SK-N-SH (cell line): ENCODE data around the gene WASF2. TPM values are rescaled to one million over a fixed set of nuclear protein-coding genes. Genes with fewer than 3 reads are reported as not detected.
"Not testable (repeated sequence)": the region's sequence is repeated elsewhere in the genome, so short reads cannot be mapped to it uniquely, and the experiment has no call there.

Experiments
- CTCF ChIA-PET: fragments of 300-600, 350-600 bp; formaldehyde crosslinking; extraction: SDS; loops from one replicate; lab custom pipeline; 2021; lab: Yijun Ruan, JAX
- POLR2A ChIA-PET: fragments of 350-600 bp; sonication (Branson Sonifier 250); formaldehyde crosslinking; extraction: SDS; loops from one replicate; lab custom pipeline; 2020; ENCODE audit warnings: antibody characterized with exemption, inconsistent platforms; lab: Yijun Ruan, JAX
- DNase-seq: peaks from one replicate; pipeline ENCODE4 v3.0.0; 2012
- H2AFZ ChIP-seq: fragments of 200-600 bp; sonication (generic); 2 replicates; pipeline ENCODE4 v1.8.1; 2016; ENCODE audit warnings: antibody characterized with exemption, mild to moderate bottlenecking, low read depth
- H3F3A ChIP-seq: fragments of 200-600 bp; sonication (generic); replicated peaks from 2 replicates; pipeline ENCODE3; 2016; ENCODE audit warnings: antibody characterized with exemption, mild to moderate bottlenecking; ENCODE audit not compliant: insufficient read depth
- H3K27ac ChIP-seq, 2 experiments: fragments of 200-500 bp in 1 of 2; fragments of 200-600 bp in 1 of 2; sonication (Bioruptor generic) in 1 of 2; sonication (generic), shearing (Covaris generic) in 1 of 2; 2 replicates each; pipeline versions ENCODE4 v1.5.1 to v1.6.1; 2014 to 2016; ENCODE audit warnings: low read depth in 2 of 2, inconsistent platforms in 1 of 2, low read length in 1 of 2, mild to moderate bottlenecking in 1 of 2, mixed read lengths in 1 of 2
- H3K27me3 ChIP-seq: fragments of 200-600 bp; sonication (generic), shearing (Covaris generic); 2 replicates; pipeline ENCODE4 v1.6.1; 2016; ENCODE audit warnings: mixed run types; ENCODE audit not compliant: insufficient read depth
- H3K36me3 ChIP-seq, 2 experiments: fragments of 200-500 bp in 1 of 2; fragments of 200-600 bp in 1 of 2; sonication (Bioruptor generic) in 1 of 2; sonication (generic) in 1 of 2; replicated peaks in 1 of 2; 2 replicates each; pipeline versions ENCODE3 to v1.5.1; 2014 to 2016; ENCODE audit warnings: low read length in 1 of 2, mild to moderate bottlenecking in 1 of 2; ENCODE audit not compliant: insufficient read depth in 2 of 2, control insufficient read depth in 1 of 2
- H3K4me1 ChIP-seq, 2 experiments: fragments of 200-500 bp in 1 of 2; fragments of 200-600 bp in 1 of 2; sonication (Bioruptor generic) in 1 of 2; sonication (generic), shearing (Covaris generic) in 1 of 2; 2 replicates each; pipeline versions ENCODE4 v1.5.1 to v1.6.1; 2014 to 2016; ENCODE audit warnings: low read depth in 1 of 2, low read length in 1 of 2, mixed run types in 1 of 2; ENCODE audit not compliant: insufficient read depth in 2 of 2, control insufficient read depth in 1 of 2
- H3K4me2 ChIP-seq: fragments of 200-600 bp; sonication (generic), shearing (Covaris generic); 2 replicates; pipeline ENCODE4 v1.6.1; 2017; ENCODE audit warnings: mixed run types
- H3K4me3 ChIP-seq, 2 experiments: fragments of 200-500 bp in 1 of 2; fragments of 200-600 bp in 1 of 2; sonication (Bioruptor generic) in 1 of 2; sonication (generic), shearing (Covaris generic) in 1 of 2; 2 replicates each; pipeline versions ENCODE4 v1.5.1 to v1.8.1; 2014 to 2016; ENCODE audit warnings: low read depth in 2 of 2, inconsistent platforms in 1 of 2, low read length in 1 of 2, mild to moderate bottlenecking in 1 of 2, mixed read lengths in 1 of 2, moderate library complexity in 1 of 2
- H3K79me2 ChIP-seq: fragments of 200-600 bp; sonication (generic); 2 replicates; pipeline ENCODE4 v1.8.1; 2017; ENCODE audit warnings: mild to moderate bottlenecking; ENCODE audit not compliant: insufficient read depth
- H3K9ac ChIP-seq: fragments of 200-600 bp; sonication (generic); 2 replicates; pipeline ENCODE4 v1.6.1; 2017; ENCODE audit warnings: mixed run types
- H3K9me2 ChIP-seq: fragments of 200-600 bp; sonication (generic); 2 replicates; pipeline ENCODE4 v1.6.1; 2017; ENCODE audit warnings: mixed run types
- H3K9me3 ChIP-seq: fragments of 200-600 bp; sonication (generic); 2 replicates; pipeline ENCODE4 v1.6.1; 2017; ENCODE audit warnings: mixed run types, mild to moderate bottlenecking, moderate library complexity
- H4K20me1 ChIP-seq: fragments of 200-600 bp; sonication (generic); 2 replicates; pipeline ENCODE4 v1.6.1; 2017; ENCODE audit warnings: mild to moderate bottlenecking, mixed run types; ENCODE audit not compliant: insufficient read depth
- CHD2 ChIP-seq: fragments of 150-350 bp; IDR thresholded peaks from 2 replicates; pipeline ENCODE4 v1.6.1; 2018; ENCODE audit warnings: low read length; ENCODE audit not compliant: partially characterized antibody
- CTCF ChIP-seq: fragments of 200-600 bp; sonication (generic); IDR thresholded peaks from 2 replicates; pipeline ENCODE4 v1.6.1; 2017; ENCODE audit warnings: antibody characterized with exemption, mild to moderate bottlenecking, moderate library complexity
- EZH2phosphoT487 ChIP-seq: fragments of 200-600 bp; sonication (generic); IDR thresholded peaks from 2 replicates; pipeline ENCODE4 v1.6.1; 2017; ENCODE audit warnings: low read depth, mixed run types, mild to moderate bottlenecking, antibody characterized with exemption, moderate library complexity, borderline replicate concordance
- FOXM1 ChIP-seq: IDR thresholded peaks from 2 replicates; pipeline ENCODE4 v1.4.0; 2012; ENCODE audit warnings: low read depth, mild to moderate bottlenecking
- NFIC ChIP-seq: IDR thresholded peaks from 2 replicates; pipeline ENCODE4 v1.4.0; 2012; ENCODE audit warnings: borderline replicate concordance
- NRF1 ChIP-seq: IDR thresholded peaks from 2 replicates; pipeline ENCODE4 v1.6.1; 2012; ENCODE audit warnings: low read depth, mild to moderate bottlenecking, low read length
- REST ChIP-seq: IDR thresholded peaks from 2 replicates; pipeline ENCODE4 v1.6.1; 2012; ENCODE audit warnings: mild to moderate bottlenecking, low read depth, low read length, moderate library complexity
- RXRA ChIP-seq: IDR thresholded peaks from 2 replicates; pipeline ENCODE4 v1.4.0; 2012; ENCODE audit warnings: low read depth, mild to moderate bottlenecking, borderline replicate concordance
- SIN3A ChIP-seq: IDR thresholded peaks from 2 replicates; pipeline ENCODE4 v1.6.1; 2012; ENCODE audit warnings: low read depth, mild to moderate bottlenecking, low read length, moderate library complexity, borderline replicate concordance
- SMC3 ChIP-seq: IDR thresholded peaks from 2 replicates; pipeline ENCODE4 v1.6.1; 2012; ENCODE audit warnings: low read depth, low read length, improper control_type of control experiment
- TCF12 ChIP-seq: IDR thresholded peaks from 2 replicates; pipeline ENCODE4 v1.4.0; 2012
- TEAD4 ChIP-seq: IDR thresholded peaks from 2 replicates; pipeline ENCODE4 v1.4.0; 2012; ENCODE audit warnings: mild to moderate bottlenecking, borderline replicate concordance; ENCODE audit not compliant: insufficient read depth
- WGBS: methylation state at CpG from one replicate; pipeline ENCODE4 v1.1.6; 2017; ENCODE audit warnings: low lambda C conversion rate; 5-methylcytosine and 5-hydroxymethylcytosine counted together
- polyA plus RNA-seq, 3 experiments: library from polyadenylated mRNA; depleted of rRNA; stranded (reverse); fragments of >200 nt; gene quantifications; 2 replicates each; pipeline ENCODE4 v1.2.3, GENCODE V29; 2012
- TF ChIP-seq, protein P1 (sequence below): IDR thresholded peaks from 2 replicates; pipeline ENCODE4 v1.4.0; 2012; ENCODE audit warnings: low read depth, borderline replicate concordance

The WASF2 gene
- polyA plus RNA-seq, 1 of the 3 experiments (the other 2 are of a cell fraction): 27.1 TPM

GRCh38 chr1:27408151-27408550 lies 81.8 kb downstream of the WASF2 start:
- H3K4me3 ChIP-seq: no peak overlapping the region
- no peaks in the 10 kb centered on the region for H3F3A ChIP-seq
- H3K79me2 ChIP-seq: no peaks in the 10 kb centered on the region
- H3K27ac ChIP-seq: no peak overlapping the region
- H3K4me1 ChIP-seq: peaks cover 0 to 4% of the 10 kb centered on the region in 2 experiments; a peak in 1 of 4 replicates
- 92% methylated on average over 9 of the region's 9 CpGs for WGBS
- no peak overlapping the region for H3K4me2 ChIP-seq
- H3K9ac ChIP-seq: no peak overlapping the region
- ChIA-PET CTCF (interaction anchor here (1.3 kb wide), 2 partner anchors 8 to 13 kb away, joined by 3 to 4 read pairs; no protein-coding TSS in a partner anchor), POLR2A (no interaction called here)
- H4K20me1 ChIP-seq: no peaks in the 10 kb centered on the region
- peaks cover 28 to 50% of the 10 kb centered on the region in 2 experiments for H3K36me3 ChIP-seq
- no peak overlapping the region for H2AFZ ChIP-seq
- TF ChIP-seq CHD2 (no peak), NRF1 (no peak), FOXM1 (no peak), EZH2phosphoT487 (no peak), TCF12 (no peak), SIN3A (no peak), NFIC (no peak), REST (no peak), CTCF (no peak), SMC3 (no peak), TEAD4 (no peak), RXRA (no peak)
- TF ChIP-seq, protein P1, sequence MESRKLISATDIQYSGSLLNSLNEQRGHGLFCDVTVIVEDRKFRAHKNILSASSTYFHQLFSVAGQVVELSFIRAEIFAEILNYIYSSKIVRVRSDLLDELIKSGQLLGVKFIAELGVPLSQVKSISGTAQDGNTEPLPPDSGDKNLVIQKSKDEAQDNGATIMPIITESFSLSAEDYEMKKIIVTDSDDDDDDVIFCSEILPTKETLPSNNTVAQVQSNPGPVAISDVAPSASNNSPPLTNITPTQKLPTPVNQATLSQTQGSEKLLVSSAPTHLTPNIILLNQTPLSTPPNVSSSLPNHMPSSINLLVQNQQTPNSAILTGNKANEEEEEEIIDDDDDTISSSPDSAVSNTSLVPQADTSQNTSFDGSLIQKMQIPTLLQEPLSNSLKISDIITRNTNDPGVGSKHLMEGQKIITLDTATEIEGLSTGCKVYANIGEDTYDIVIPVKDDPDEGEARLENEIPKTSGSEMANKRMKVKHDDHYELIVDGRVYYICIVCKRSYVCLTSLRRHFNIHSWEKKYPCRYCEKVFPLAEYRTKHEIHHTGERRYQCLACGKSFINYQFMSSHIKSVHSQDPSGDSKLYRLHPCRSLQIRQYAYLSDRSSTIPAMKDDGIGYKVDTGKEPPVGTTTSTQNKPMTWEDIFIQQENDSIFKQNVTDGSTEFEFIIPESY: no peak
- no peaks in the 10 kb centered on the region for H3K27me3 ChIP-seq
- no peaks in the 10 kb centered on the region for H3K9me2 ChIP-seq
- no peak for DNase-seq
- H3K9me3 ChIP-seq: no peaks in the 10 kb centered on the region

GRCh38 chr1:27406791-27407190 lies 83.2 kb downstream of the WASF2 start:
- H3K4me1 ChIP-seq, H3K9ac ChIP-seq, DNase-seq, H3K27me3 ChIP-seq, H4K20me1 ChIP-seq, H3K9me2 ChIP-seq, H3K79me2 ChIP-seq, H3K9me3 ChIP-seq, H3K4me2 ChIP-seq, H3F3A ChIP-seq, H2AFZ ChIP-seq, H3K4me3 ChIP-seq, H3K27ac ChIP-seq, POLR2A ChIA-PET: not testable (repeated sequence)
- CTCF ChIA-PET: interaction anchor here (1.0 kb wide), 1 partner anchor 150 kb away, joined by 3 read pairs; no protein-coding TSS in a partner anchor
- 83% methylated on average over 1 of the region's 2 CpGs for WGBS
- peaks cover 14 to 40% of the 10 kb centered on the region in 2 experiments for H3K36me3 ChIP-seq
